GM21723 (cell line): ENCODE measurements around the gene PRF1.
"Not testable (repeated sequence)": the region's sequence is repeated elsewhere in the genome, so short reads cannot be mapped to it uniquely, and the experiment has no call there.

ENCODE experiments used
- ATAC-seq: cut with Tn5 transposase; IDR thresholded peaks from one replicate; pipeline ENCODE4 v1.9.1; 2021; ENCODE audit warnings: mild to moderate bottlenecking, moderate library complexity; ENCODE audit not compliant: unreplicated experiment

PRF1 gene

DNA sequence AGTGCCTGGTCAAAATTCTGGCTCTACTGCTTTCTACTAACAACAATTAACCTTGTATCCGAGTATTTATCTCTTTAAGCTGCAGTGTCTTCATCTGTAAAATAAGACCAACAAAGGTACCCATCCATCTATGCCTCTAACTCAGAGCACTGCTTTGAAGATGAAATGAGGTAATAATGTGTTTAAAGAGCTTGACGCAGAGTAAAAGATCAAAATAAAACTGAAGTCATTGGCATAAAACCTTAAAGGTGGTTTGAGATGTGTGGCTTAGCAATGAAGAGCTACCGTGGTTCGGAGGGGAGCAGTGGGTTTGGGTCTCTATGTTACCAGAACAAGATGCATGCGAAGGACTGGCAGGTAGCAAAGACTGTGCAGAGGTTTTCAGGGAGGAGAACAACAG is 16.1 kb upstream of the PRF1 start:
- no peak for ATAC-seq

DNA sequence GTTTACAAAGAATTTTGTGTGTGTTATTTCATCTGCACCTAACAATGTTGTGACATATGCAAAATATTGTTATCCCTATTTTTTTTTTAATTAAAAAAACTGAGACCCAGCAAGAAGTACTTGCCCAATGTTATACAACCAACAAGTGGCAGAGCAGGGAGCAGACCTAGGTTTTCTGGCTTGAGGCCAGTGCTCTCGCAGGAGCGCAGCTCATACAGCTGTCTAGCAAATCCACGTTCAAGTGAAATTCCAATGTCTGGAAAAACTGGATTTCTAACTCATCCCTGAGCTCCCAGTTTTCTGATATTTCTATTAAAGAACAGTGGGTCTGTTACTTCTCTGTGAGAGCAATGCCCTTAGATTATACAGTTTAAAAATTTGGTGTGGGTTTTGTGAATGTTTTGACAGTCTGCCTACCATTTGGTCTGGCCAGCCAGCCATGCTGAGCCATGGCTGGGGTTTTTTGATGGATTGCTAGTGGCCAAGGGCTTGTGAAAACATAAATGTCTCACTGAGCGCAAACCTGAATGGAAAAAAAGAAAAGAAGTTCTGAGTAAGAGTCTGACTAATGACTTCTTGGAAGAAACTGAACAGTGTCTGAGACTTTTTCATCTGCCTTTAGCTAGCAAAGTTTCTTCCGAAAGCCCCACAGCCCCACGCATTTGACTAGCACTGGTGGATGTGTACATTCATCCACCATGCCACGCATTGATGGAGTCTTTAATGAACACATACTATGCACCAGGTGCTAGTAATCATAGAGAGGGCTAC is 15.4 kb upstream of the PRF1 start:
- no peak for ATAC-seq

DNA sequence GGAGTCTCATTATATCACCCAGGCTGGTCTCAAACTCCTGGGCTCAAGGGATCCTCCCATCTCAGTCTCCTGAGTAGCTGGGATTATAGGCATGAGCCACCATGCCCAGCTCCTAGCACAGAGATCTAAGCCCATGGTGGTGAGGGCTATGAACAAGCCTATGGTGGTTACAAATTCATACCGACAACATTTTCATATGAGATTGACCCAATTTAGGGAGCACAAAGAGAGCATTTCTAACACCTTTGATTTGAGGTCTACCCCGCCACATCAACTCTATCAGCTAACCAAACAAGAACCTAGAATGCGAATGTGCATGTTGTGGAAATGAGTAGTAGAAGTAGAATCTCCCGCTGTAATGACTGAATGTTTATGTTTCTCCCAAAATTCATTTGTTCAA is 14.2 kb upstream of the PRF1 start:
- ATAC-seq: no peak

DNA sequence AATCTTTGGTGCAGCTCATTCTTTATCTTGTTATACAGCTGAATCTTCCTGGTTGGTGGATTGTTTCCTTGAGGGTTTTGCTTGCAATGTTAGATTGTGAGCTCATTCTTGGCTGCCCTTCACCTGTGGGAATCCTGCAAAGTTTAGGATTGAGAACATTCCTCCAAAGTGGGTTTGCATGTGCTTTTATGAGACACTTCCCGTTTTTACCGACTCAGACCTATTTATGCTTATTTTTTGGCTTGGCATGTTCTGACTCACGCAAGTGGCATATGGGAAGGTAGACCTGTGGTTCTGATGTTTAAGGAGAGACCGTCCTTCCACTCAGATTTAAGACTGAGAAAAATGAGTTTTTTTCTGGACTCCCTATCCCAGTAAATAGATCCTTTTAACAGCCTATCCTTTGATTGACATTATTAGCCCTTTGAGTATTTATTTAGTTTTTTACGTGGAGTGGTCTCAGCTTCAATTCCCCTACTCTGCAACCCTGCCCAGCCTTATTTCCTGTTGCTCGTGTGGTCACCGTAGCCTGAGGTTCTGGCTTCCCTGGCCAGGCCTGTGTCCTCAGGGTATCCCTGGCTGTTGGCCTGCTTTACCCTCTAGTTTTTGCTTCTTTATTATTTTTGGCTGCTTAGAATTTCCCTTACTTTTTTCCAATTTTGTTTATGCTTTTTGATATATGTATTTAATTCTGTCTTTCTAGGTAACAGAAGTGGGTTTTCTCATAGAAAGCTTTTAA is 13.4 kb upstream of the PRF1 start:
- ATAC-seq: no peak

DNA sequence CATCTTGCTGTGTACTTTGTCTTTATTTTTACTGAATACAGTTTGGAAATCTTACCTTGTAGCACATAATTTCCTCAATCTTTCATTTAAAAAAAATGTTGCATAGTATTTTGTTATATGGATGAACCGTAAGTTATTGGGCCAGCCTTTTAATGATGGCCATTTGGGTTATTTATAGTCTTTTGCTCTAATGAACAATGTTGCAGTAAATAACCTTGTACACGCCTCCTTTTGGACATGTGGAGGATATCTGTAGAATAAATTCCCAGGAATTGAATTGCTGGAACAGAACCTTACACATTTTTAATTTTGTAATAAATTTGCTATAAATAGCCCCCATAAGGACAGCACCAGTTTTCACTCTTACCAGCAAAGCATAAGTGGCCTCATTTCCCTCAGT is 12.7 kb upstream of the PRF1 start:
- ATAC-seq: no peak

DNA sequence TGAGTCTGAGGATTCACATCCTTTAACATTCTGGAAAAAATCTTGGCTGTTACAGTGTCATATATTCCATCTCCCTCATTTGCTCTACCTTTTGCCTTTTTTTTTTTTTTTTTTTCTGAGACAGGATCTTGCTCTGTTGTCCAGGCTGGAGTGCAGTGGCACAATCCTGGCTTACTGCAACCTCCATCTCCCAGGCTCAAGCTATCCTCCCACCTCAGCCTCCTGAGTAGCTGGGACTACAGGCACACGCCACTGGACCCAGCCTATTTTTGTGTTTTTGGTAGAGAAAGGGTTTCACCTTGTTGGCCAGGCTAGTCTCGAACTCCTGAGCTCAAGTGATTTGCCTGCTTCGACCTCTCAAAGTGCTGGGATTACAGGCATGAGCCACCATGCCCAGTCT is 11.8 kb upstream of the PRF1 start:
- ATAC-seq: not testable (repeated sequence)

DNA sequence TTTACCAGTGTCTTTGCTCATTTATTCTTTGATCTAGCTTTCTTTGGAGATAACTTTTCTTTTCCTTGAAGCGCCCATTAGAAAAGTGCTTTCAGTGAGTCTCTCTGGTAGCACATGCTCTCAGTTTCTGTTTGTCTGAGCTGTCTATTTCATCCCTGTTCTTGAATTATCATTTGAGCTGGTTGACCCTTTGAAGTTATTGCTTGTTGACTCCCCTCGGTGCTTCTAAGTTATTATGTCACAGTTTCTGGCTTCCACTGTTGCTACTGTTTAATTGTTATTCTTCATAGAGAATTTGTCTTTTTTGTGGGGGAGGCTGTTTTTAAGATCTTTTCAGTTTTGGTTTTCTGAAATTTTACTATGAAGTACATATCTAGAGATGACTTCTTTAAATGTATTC is 11.4 kb upstream of the PRF1 start:
- ATAC-seq: no peak

DNA sequence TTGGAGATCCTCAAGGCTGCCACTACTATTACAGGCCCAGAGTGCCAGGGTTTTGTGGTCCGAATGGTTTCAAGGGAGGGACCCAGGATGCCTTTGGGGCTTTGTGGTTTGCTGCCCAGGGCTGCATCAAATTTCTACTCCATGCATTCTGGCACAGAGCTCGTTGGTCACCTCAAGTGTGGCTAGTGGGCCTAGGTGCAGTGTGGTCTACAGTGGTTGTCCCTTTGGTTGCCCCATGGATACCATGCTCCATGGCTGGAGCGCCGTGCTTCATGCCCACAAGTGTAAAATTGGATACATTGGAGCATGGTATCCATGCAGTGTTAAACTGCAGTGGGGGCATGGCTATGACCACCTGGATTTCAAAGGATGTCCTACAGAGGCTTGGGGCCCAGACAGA is 5.4 kb upstream of the PRF1 start:
- no peak for ATAC-seq

DNA sequence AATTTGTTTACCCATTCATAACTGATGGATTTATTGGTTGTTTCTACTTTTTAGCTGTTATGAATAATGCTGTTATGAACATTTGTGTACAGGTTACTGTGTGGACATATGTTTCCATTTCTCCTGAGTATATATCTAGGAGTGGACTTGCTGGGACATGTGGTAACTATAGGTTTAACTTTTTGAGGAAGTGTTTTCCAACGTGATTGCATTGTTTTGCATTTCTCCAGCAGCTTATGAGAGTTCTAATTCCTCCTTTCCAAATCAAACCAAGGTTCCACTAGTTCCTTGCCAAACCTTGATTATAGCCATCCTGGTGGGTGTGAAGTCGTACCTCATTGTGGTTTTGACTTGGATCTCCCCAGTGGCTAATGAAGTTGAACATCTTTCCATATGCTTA is 2.6 kb upstream of the PRF1 start:
- ATAC-seq: no peak

DNA sequence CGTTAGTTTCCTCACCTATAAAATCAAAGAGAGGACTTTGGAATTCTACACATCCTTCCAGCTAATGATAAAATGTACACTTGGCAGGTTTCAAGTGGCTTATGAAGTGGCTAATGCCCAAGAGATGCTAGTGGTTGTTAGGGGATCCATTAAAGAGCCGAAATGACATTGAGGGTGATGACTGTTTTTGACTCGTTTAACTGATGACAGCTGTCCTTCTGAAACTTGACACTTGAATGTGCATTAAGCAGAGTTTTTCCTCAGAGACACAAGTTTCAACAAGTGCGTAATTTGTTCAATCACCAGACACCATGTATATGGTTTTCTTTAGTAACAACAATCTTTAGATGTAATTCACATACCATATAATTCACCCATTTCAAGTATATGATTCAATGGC is 1.6 kb upstream of the PRF1 start:
- no peak for ATAC-seq

DNA sequence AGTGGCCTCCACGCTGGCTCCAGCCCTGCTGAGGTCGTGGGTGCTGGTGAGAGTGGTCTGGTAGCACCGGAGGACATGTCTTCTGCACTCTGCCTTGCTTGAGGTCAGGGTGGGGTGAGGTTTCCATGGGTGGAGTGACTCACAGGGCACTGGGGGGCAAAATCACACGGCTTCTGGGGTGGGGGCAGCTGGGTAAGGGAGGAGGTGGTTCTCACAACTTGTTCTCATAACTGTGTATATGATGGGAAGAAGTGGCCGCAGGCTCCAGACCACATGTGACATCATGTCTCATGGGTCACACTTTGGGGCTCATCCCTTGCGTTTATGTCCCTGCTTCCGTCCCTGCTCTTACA is 884 bp upstream of the PRF1 start:
- ATAC-seq: no peak

DNA sequence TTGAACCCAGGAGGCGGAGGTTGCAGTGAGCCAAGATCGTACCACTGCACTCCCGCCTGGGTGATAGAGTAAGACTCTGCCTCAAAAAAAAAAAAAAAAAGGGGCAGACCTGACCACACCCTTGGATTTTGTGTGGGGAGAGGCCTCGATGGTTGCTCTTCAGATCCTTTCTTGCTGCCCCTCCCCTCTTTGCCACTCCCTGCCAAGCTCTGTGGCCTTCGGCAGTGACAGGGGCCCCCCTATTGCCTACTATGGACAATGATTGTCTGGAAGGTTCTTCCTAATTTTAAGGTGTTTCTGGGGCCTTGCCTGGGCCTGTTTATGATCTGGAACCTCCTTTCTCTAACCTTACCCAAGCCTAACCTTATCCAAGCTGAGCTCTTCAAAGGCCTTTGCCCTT is 795 bp downstream of the PRF1 start:
- ATAC-seq: no peak

DNA sequence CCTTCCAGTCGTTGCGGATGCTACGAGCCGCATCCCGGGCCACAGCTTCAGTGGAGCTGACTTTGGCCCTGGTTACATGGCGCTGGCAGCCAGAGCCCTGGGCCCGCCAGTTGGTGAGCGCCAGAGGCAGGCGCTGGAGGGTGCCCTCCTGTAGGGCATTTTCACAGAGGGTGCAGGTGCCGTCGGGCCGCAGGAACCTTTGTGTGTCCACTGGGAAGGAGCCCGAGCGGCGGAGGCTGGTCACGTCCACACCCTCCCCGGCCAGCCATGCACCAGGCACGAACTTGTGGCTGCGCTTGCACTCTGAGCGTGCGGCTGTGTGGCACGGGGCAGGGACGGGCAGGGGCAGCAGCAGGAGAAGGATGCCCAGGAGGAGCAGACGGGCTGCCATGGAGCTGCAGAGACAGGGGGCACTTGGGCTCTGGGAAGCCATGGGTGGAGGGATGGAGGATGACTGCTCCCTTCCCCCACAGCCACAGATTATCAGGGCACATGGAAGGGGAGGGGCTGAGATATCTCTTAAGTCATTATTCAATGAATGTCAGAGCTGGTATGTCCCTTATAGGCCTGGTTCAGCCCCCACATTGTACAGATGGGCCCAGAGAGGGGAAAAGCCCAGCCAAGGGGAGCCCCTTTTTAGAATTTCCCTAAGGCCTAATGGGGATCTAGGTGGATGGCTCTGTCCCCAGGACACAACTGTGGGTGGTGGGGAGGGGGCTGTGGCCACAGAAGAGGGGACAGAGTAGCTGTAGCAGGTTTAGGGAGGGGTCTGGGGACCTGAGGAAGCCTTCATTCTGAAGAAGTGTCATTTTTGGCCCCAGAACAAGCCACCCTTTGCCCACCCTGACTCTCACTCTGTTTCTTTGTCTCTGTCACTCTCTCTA is 1.8 kb downstream of the PRF1 start:
- no peak for ATAC-seq

DNA sequence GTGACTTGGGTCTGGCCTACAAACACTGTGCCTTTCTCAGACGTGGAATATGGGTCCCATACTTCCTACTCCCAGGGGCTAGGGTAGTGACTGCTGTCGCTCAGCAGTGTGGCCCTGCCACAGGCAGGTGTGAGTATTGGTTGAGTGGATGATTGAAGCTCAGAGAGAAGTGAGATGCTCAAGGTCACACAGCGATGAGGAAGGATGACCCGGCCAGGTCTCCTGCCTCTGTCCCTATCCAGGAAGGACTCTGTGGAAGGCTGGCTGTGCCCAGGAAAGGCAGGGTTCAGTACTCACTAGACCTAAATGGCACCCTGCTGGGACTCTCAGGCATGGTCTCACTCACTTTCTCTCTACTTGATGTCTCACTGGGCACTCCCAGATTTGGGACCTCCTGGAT is 2.8 kb downstream of the PRF1 start:
- ATAC-seq: no peak

DNA sequence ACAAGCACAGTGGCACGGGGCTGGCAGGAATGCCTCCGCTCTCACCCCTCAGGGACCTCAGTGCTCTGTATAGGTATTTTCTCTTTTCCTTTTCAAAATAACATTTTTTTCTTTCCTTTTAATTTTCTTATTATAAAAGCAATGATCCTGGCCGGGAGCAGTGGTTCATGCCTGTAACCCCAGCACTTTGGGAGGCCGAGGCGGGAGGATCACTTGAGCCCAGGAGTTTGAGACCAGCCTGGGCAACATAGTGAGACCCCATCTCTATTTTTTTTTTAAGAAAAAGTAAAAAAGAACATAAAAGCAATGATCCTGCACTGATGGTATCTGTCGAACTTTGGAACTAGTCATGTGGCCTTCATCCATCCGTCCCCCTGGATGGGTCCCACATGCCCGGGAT is 3.2 kb downstream of the PRF1 start:
- no peak for ATAC-seq

DNA sequence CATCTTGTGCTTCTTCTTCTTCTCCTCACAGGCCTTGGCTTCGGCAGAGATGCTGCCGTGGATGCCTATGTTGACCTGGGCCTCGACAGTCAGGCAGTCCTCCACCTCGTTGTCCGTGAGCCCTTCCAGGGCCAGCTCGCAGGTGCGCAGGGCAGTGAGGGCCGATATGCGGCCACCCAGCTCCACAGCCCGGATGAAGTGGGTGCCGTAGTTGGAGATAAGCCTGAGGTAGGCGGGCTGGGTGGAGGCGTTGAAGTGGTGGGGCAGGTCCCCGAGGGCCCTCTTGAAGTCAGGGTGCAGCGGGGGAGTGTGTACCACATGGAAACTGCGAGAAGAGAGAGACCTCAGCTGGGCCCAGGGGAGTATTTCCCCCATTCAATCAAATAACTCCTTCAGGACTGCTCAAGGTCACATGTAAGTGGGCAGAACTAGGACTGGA is 3.7 kb downstream of the PRF1 start:
- no peak for ATAC-seq

DNA sequence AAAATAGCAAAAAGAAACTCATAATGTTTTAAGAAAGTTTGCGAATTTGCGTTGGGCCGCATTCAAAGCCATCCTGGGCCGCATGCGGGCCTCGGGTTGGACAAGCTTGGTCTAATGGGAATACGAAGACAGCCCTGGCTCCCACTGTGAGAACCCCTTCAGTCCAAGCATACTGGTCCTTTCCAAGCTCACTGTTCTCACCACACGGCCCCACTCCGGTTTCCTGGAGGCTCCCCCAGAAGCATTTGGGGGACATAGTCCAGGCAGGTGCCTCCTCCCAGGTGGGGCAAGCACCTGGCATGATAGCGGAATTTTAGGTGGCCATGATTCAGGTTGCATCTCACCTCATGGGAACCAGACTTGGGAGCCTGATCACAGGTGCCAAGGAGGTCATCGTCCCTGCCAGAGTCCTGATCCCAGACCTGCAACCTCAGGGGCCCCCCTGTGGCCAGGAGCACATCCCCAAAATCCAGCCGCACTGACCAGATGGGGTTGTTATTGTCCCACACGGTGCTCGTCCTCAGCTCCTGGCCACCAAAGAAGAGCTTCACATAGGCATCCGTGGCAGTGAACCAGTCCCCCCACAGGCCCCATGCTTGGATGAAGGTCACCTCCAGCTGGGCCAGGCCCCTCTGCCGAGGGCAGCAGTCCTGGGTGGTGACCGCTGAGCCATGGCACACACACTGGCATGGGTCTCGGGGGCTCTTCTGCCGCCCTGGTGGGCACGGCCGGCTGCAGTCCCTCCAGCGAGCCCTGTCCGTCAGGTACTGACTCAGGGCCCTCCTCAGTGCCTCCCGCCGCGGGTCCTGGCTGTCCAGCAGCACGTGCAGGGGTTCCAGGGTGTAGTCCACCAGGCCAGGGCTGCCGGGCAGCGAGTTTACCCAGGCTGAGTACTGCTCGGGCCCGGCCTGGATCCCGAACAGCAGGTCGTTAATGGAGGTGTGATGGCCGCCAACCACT is 4.4 kb downstream of the PRF1 start:
- no peak for ATAC-seq

DNA sequence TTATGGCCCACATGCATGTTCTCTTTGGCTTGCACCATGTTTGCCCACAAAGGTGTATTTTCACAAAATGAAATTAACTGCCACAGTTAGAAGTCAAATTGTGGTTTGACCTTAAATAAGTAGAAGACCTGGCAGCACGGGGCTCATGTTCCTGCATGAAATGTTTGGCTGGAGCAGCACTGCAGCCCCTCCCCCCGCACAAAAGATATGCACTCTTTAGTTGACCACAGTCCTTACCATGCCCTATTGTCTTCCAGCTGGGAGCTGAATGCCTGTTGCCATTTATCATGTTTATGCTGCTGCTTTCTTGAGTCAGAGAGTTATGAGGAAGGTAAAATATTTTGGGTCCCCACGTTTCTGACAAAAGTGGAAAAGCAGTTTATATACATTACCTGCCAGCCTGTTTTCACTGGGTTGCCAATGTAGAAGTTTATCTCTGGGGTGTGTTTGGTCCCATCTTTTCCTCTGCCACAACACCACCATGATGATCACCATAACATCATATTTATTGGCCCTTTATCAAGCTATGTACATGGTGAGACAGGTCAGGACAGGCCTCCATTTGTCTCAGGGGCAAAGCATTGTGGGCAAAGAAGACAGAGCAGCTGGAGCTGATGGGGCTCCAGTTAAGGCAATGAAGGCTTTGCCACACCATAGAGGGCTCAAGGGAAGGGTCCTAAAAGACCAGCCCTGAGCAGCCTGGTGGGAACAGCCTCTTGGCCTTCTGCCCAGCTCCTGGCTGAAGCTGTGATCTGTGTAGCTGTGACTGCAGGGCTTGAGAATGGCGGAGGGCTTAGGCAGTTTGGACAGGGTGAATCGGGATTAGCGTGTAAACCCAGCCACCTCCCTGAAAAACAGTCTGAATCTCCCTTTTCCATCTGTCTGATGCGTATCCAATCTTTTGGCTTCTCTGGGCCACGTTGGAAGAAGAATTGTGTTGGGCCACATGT is 5.4 kb downstream of the PRF1 start:
- ATAC-seq: no peak

DNA sequence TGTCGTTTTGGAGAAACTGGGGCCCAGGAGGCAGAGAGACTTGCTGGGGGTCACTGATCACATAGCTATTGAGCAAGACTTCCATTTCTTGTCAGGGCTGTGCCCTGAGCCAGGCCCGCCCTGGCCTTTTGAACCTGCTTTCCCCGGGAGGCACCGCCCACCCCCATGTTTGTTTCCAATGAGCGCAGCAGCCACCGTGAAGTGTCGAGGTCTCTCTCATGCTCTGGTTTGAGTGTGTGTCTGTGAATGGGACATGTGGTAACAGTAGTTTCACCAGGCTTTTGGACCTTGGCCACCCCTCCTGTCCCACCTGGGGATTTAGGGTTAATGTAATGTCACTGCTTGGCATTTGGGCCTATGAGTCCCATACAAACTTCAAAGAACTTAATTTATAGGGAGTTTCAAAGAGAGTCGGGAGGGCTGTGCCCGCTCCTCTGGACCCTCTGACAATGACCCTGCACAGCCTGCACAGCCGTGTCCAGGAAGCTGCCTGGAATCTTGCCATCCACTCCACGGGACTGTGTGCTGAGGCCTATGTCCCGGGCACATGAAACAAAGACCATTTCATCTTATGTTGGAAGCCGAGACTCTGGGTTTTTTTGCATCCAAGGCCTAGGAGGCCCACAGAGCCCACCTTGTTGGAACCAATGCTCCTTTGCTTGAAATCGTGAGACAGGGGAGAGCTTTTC is 6.3 kb downstream of the PRF1 start:
- no peak for ATAC-seq
